ENCODE results near the gene PRDM16.

The PRDM16 gene

GRCh38 chr1:3292051-3292722, 223.2 kb downstream of the PRDM16 start:
- DNase-seq, result no peak

GRCh38 chr1:3292868-3293562, 224.0 kb downstream of the PRDM16 start:
- no peak for DNase-seq

- DNase-seq, result no peak
These were observed 224.6 kb downstream of the PRDM16 start for GRCh38 chr1:3293563-3294080.

- DNase-seq, result no peak
These were observed 225.4 kb downstream of the PRDM16 start for GRCh38 chr1:3294450-3294849.

- DNase-seq, result no peak
These were observed 226.8 kb downstream of the PRDM16 start for GRCh38 chr1:3295846-3296245.

- DNase-seq, result no peak
These were observed 227.3 kb downstream of the PRDM16 start for GRCh38 chr1:3296326-3296725.

- DNase-seq, result no peak
These were observed 227.8 kb downstream of the PRDM16 start for GRCh38 chr1:3296826-3297225.

- no peak for DNase-seq
These were observed 228.8 kb downstream of the PRDM16 start for GRCh38 chr1:3297756-3298155.

GRCh38 chr1:3298197-3298596, 229.2 kb downstream of the PRDM16 start:
- no peak for DNase-seq

GRCh38 chr1:3304246-3304645, 235.2 kb downstream of the PRDM16 start:
- DNase-seq, result no peak

- no peak for DNase-seq
These were observed 235.7 kb downstream of the PRDM16 start for GRCh38 chr1:3304692-3305091.

GRCh38 chr1:3305156-3305555, 236.2 kb downstream of the PRDM16 start:
- DNase-seq, result no peak

- no peak for DNase-seq
These were observed 237.7 kb downstream of the PRDM16 start for GRCh38 chr1:3306583-3307291.

GRCh38 chr1:3307359-3307758, 238.4 kb downstream of the PRDM16 start:
- DNase-seq, result no peak

GRCh38 chr1:3308053-3308452, 239.1 kb downstream of the PRDM16 start:
- no peak for DNase-seq

- DNase-seq, result no peak
These were observed 241.9 kb downstream of the PRDM16 start for GRCh38 chr1:3310718-3311400.

GRCh38 chr1:3311711-3312110, 242.7 kb downstream of the PRDM16 start:
- DNase-seq, result no peak

GRCh38 chr1:3312310-3312897, 243.4 kb downstream of the PRDM16 start:
- DNase-seq, result no peak

GRCh38 chr1:3312898-3313575, 244.0 kb downstream of the PRDM16 start:
- DNase-seq, result no peak

- no peak for DNase-seq
These were observed 244.6 kb downstream of the PRDM16 start for GRCh38 chr1:3313576-3313950.

- no peak for DNase-seq
These were observed 245.7 kb downstream of the PRDM16 start for GRCh38 chr1:3314491-3315381.
